HepG2 (cell line): ENCODE results near the gene ATOH7. TPM values are rescaled to one million over a fixed set of nuclear protein-coding genes. Genes with fewer than 3 reads are reported as not detected.

Experiments used
- ATAC-seq: fragments of 200-7000 bp; cut with Tn5 transposase; 3 replicates; pipeline ENCODE4 v1.9.1; 2020; ENCODE audit warnings: mild to moderate bottlenecking, moderate library complexity
- BruUV-seq: library from RNA; stranded (reverse); fragments of 400-500 nt; replicated peaks from 2 replicates; lab custom pipeline; 2021; lab: Mats Ljungman, UMichigan
- CTCF ChIA-PET: fragments of 300-600 bp; formaldehyde crosslinking; extraction: SDS; loops from one replicate; lab custom pipeline; 2021; ENCODE audit warnings: low total read pairs, inconsistent platforms, low intra/inter-chr PET ratio; lab: Yijun Ruan, JAX
- POLR2A ChIA-PET: fragments of 350-600 bp; sonication (Branson Sonifier 250); formaldehyde crosslinking; loops from one replicate; lab custom pipeline; 2020; ENCODE audit warnings: antibody characterized with exemption, inconsistent platforms; lab: Yijun Ruan, JAX
- DNase-seq: peaks from one replicate; pipeline ENCODE4 v3.0.0-alpha.2; 2015; ENCODE audit warnings: low spot score
- FAIRE-seq: peaks from 3 replicates; lab custom pipeline; 2011; peaks lifted over from hg19 to GRCh38; lab: Jason Lieb, UNC
- H2AFZ ChIP-seq: one replicate; pipeline ENCODE4 v1.6.1; 2011; ENCODE audit warnings: low read length, inconsistent platforms
- H3K27ac ChIP-seq: fragments of 300-600 bp; 3 replicates; pipeline ENCODE4 v1.8.0; 2011; ENCODE audit warnings: mixed run types, mild to moderate bottlenecking, mixed read lengths, low read length, inconsistent platforms; ENCODE audit not compliant: insufficient read depth; ENCODE audit errors: extremely low read length
- H3K27me3 ChIP-seq, 2 experiments: fragments of 200-600 bp in 1 of 2; 2 replicates in 1 of 2; 3 replicates in 1 of 2; pipeline versions ENCODE4 v1.6.0 to v1.8.0; 2011; ENCODE audit warnings: low read length in 2 of 2, mild to moderate bottlenecking in 2 of 2, moderate library complexity in 2 of 2, inconsistent platforms in 1 of 2; ENCODE audit not compliant: insufficient read depth in 2 of 2, control insufficient read depth in 1 of 2
- H3K36me3 ChIP-seq, 2 experiments: fragments of 200-600 bp in 1 of 2; replicated peaks in 1 of 2; 2 replicates in 1 of 2; 3 replicates in 1 of 2; pipeline versions ENCODE4 v1.5.1 to v1.8.0; 2011; ENCODE audit warnings: low read length in 2 of 2, inconsistent platforms in 1 of 2; ENCODE audit not compliant: insufficient read depth in 2 of 2, control insufficient read depth in 1 of 2
- H3K4me1 ChIP-seq: 2 replicates; pipeline ENCODE4 v1.5.1; 2012; ENCODE audit warnings: low read length, inconsistent platforms; ENCODE audit not compliant: insufficient read depth
- H3K4me2 ChIP-seq: 2 replicates; pipeline ENCODE4 v1.6.0; 2011; ENCODE audit warnings: low read depth, low read length, inconsistent platforms
- H3K4me3 ChIP-seq, 3 experiments: fragments of 200-600 bp in 1 of 3; sonication (generic), shearing (Covaris generic) in 1 of 3; replicated peaks in 1 of 3; 2 replicates each; pipeline ENCODE4 v1.5.1; 2011 to 2016; ENCODE audit warnings: low read length in 3 of 3, inconsistent platforms in 2 of 3, low read depth in 2 of 3, mild to moderate bottlenecking in 2 of 3, control low read depth in 1 of 3, mixed read lengths in 1 of 3; ENCODE audit not compliant: insufficient read depth in 1 of 3
- H3K79me2 ChIP-seq: one replicate; pipeline ENCODE4 v1.6.1; 2011; ENCODE audit warnings: low read length, inconsistent platforms; ENCODE audit not compliant: insufficient read depth
- H3K9ac ChIP-seq: 2 replicates; pipeline ENCODE4 v1.6.0; 2011; ENCODE audit warnings: mild to moderate bottlenecking, low read depth, low read length, inconsistent platforms; ENCODE audit not compliant: insufficient read depth
- H3K9me3 ChIP-seq: 2 replicates; pipeline ENCODE4 v1.5.1; 2012; ENCODE audit warnings: mild to moderate bottlenecking, low read length
- H4K20me1 ChIP-seq: 2 replicates; pipeline ENCODE4 v1.6.0; 2011; ENCODE audit warnings: inconsistent platforms, mild to moderate bottlenecking, low read length, moderate library complexity; ENCODE audit not compliant: insufficient read depth
- CBX5 ChIP-seq: sonication (generic); formaldehyde crosslinking; IDR thresholded peaks from 2 replicates; pipeline ENCODE4 v1.4.0; 2020; ENCODE audit warnings: missing genetic modification reagents, borderline replicate concordance
- FOXA3 ChIP-seq: IDR thresholded peaks from 2 replicates; pipeline ENCODE4 v1.6.1; 2016; ENCODE audit warnings: missing genetic modification reagents, missing compliant biosample characterization
- FOXC1 ChIP-seq: sonication (generic); formaldehyde crosslinking; IDR thresholded peaks from 2 replicates; pipeline ENCODE4 v1.8.0; 2022; ENCODE audit warnings: mild to moderate bottlenecking, missing genetic modification reagents, borderline replicate concordance
- FUBP1 ChIP-seq: sonication (generic); formaldehyde crosslinking; IDR thresholded peaks from 2 replicates; pipeline ENCODE4 v1.5.1; 2020; ENCODE audit warnings: missing genetic modification reagents, mild to moderate bottlenecking, borderline replicate concordance
- HOXA3 ChIP-seq: sonication (generic); formaldehyde crosslinking; IDR thresholded peaks from 2 replicates; pipeline ENCODE4 v1.5.0; 2020; ENCODE audit warnings: missing genetic modification reagents
- KAT8 ChIP-seq: IDR thresholded peaks from 2 replicates; pipeline ENCODE4 v1.6.1; 2016; ENCODE audit warnings: missing genetic modification reagents, missing compliant biosample characterization
- MAFK ChIP-seq, 2 experiments: IDR thresholded peaks in 1 of 2; conservative IDR thresholded peaks in 1 of 2; 2 replicates each; pipeline ENCODE4 v1.6.1; 2011; ENCODE audit warnings: improper control_type of control experiment in 2 of 2, low read length in 2 of 2
- PBX2 ChIP-seq: IDR thresholded peaks from 2 replicates; pipeline ENCODE4 v1.6.1; 2016; ENCODE audit warnings: control low read depth
- RAD21 ChIP-seq: fragments of 450-650 bp; formaldehyde crosslinking; IDR thresholded peaks from 2 replicates; pipeline ENCODE4 v1.5.0; 2020; ENCODE audit warnings: mild to moderate bottlenecking
- RAD51 ChIP-seq: fragments of 450-650 bp; IDR thresholded peaks from 2 replicates; pipeline ENCODE4 v1.6.1; 2016; ENCODE audit warnings: borderline replicate concordance
- SALL1 ChIP-seq: sonication (generic); formaldehyde crosslinking; IDR thresholded peaks from 2 replicates; pipeline ENCODE4 v1.8.0; 2022; ENCODE audit warnings: mild to moderate bottlenecking, missing genetic modification reagents
- SIX1 ChIP-seq: sonication (generic); formaldehyde crosslinking; IDR thresholded peaks from 2 replicates; pipeline ENCODE4 v1.4.0; 2020; ENCODE audit warnings: missing genetic modification reagents, borderline replicate concordance
- STAG1 ChIP-seq: sonication (generic); formaldehyde crosslinking; IDR thresholded peaks from 2 replicates; pipeline ENCODE4 v1.4.0; 2020; ENCODE audit warnings: missing genetic modification reagents
- THAP11 ChIP-seq: IDR thresholded peaks from 2 replicates; pipeline ENCODE4 v1.6.1; 2016; ENCODE audit warnings: missing biosample characterization, missing genetic modification reagents
- XRCC5 ChIP-seq: fragments of 200-400 bp; formaldehyde crosslinking; optimal IDR thresholded peaks from 2 replicates; pipeline ENCODE3; 2017; ENCODE audit warnings: mild to moderate bottlenecking, low read length
- ZC3H4 ChIP-seq: sonication (generic); formaldehyde crosslinking; IDR thresholded peaks from 2 replicates; pipeline ENCODE4 v1.4.0; 2020; ENCODE audit warnings: missing genetic modification reagents, borderline replicate concordance
- ZGPAT ChIP-seq: IDR thresholded peaks from 2 replicates; pipeline ENCODE4 v1.6.1; 2016; ENCODE audit warnings: mild to moderate bottlenecking
- ZNF292 ChIP-seq: sonication (generic); formaldehyde crosslinking; IDR thresholded peaks from 2 replicates; pipeline ENCODE4 v1.8.1; 2022; ENCODE audit warnings: mild to moderate bottlenecking, low read depth, missing genetic modification reagents, borderline replicate concordance
- ZSCAN31 ChIP-seq: sonication (generic); formaldehyde crosslinking; IDR thresholded peaks from 2 replicates; pipeline ENCODE4 v1.5.0; 2020; ENCODE audit warnings: low read depth, mild to moderate bottlenecking, missing genetic modification reagents
- WGBS: methylation state at CpG from one replicate; pipeline ENCODE4 v1.1.6; 2017; ENCODE audit warnings: low lambda C conversion rate; 5-methylcytosine and 5-hydroxymethylcytosine counted together
- in situ Hi-C: cut with HindIII; loops from 2 replicates; pipeline ENCODE4 v1.10.0; 2017; ENCODE audit warnings: low pct_unique_long_range_greater_than_20kb; ENCODE audit not compliant: extremely low pct_ligation_motif_present
- intact Hi-C: fragments of 100-400 bp; cut with micrococcal nuclease; formaldehyde crosslinking; loops from one replicate; pipeline ENCODE4 v1.10.0; 2022; ENCODE audit not compliant: unreplicated experiment
- polyA plus RNA-seq, 8 experiments: library from polyadenylated mRNA; depleted of rRNA in 3 of 8; stranded (reverse) in 7 of 8; unstranded in 1 of 8; fragments of >200 nt; fragmentation: Illumina TruSeq in 4 of 8; extraction: Trizol in 4 of 8; gene quantifications; 2 replicates each; pipeline versions ENCODE4 v1.2.1 to v1.2.3, GENCODE V29; 2011 to 2016; ENCODE audit warnings: low read depth in 4 of 8, missing spikeins in 1 of 8, mixed read lengths in 1 of 8; ENCODE audit not compliant: insufficient read depth in 1 of 8
- total RNA-seq, 5 experiments: library from RNA; depleted of rRNA; stranded (reverse); fragments of >200 nt; fragmentation: Illumina TruSeq; extraction: Trizol; gene quantifications; 2 replicates each; pipeline ENCODE4 v1.2.3, GENCODE V29; 2016; ENCODE audit warnings: low read depth in 1 of 5
- TF ChIP-seq, protein P1 (sequence below): sonication (generic); formaldehyde crosslinking; IDR thresholded peaks from 2 replicates; pipeline ENCODE4 v1.4.0; 2020; ENCODE audit warnings: missing genetic modification reagents; ENCODE audit errors: not compliant biosample characterization

ATOH7 gene
- total and polyA plus RNA-seq, 2 of the 13 experiments (the other 11 are each of a cell fraction or from before 2014, with no cell fraction given), result 0.07 to 0.11 TPM

DNA sequence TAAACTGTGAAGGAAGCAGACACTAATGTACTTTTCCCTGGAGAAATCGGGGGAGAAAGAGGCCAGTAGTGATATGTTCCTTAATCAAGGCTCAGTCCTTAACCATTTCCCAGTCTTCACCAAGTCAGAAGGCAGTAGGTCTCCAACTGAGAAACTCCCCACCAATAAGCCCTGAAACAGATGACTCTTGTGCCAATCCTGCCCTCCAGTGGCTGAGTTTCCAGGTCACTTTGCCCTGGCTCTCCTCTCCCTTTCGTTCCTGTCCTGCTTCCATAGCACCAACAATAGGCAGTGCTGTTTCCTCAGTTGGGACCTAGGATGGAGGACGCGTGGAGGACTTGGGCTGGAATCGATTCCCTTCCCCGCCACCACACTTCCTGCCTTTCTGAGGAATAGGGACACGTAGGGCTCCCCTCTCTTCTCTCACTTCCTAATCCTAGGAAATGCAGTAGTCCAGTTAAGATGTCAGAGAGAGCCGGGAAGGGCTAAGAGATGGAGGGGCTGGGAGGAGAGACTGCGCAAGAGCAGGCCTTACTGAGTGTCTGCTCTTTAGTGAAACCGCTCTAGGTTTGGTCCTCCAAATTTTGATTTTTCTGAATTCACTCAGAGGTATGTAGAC is 23.4 kb downstream of the ATOH7 start (continued):
- peak; percentile 40; the same call in 1 of the 2 replicates for TF ChIP-seq ZGPAT (CRISPR knock-in tag)
- TF ChIP-seq THAP11 (CRISPR knock-in tag), result peak; percentile 28; the same call in 1 of the 2 replicates
- TF ChIP-seq RAD21 (CRISPR knock-in tag), result peak; percentile 76
- TF ChIP-seq XRCC5, result peak; percentile 63
- no peak for TF ChIP-seq ZC3H4
- peak; percentile 54 for TF ChIP-seq SALL1 (CRISPR knock-in tag)
- 0 out of 2 replicates have a peak, but pooled peaks have one; percentile 36 for TF ChIP-seq KAT8 (CRISPR knock-in tag)
- TF ChIP-seq ZNF292 (CRISPR knock-in tag), result no peak
- peak; percentile 54; the same call in 1 of the 2 replicates for TF ChIP-seq CBX5 (CRISPR knock-in tag)
- peak; percentile 44 for TF ChIP-seq FOXA3 (CRISPR knock-in tag)
- peak; percentile 16; the same call in 1 of the 2 replicates for TF ChIP-seq HOXA3 (CRISPR knock-in tag)
- no peak for TF ChIP-seq PBX2 (CRISPR knock-in tag)

- POLR2A ChIA-PET, result no interaction called here
- no peaks in the 10 kb centered on the region for H3K36me3 ChIP-seq
- BruUV-seq, result no TSS peak
- no peak for TF ChIP-seq FUBP1
- TF ChIP-seq, protein P1, sequence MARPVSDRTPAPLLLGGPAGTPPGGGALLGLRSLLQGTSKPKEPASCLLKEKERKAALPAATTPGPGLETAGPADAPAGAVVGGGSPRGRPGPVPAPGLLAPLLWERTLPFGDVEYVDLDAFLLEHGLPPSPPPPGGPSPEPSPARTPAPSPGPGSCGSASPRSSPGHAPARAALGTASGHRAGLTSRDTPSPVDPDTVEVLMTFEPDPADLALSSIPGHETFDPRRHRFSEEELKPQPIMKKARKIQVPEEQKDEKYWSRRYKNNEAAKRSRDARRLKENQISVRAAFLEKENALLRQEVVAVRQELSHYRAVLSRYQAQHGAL (CRISPR knock-in tag), result no peak
- TF ChIP-seq FOXC1 (CRISPR knock-in tag), result no peak
- no peak for TF ChIP-seq RAD51
- no peak for TF ChIP-seq ZSCAN31
- TF ChIP-seq MAFK (conservative IDR thresholded peaks at IDR 0.05 in 1 of 2, IDR thresholded peaks at IDR 0.05 in 1 of 2; ENCODE audit: low read length in 2 of 2), result no peak
- TF ChIP-seq SIX1 (CRISPR knock-in tag), result no peak
- TF ChIP-seq STAG1 (CRISPR knock-in tag), result no peak
Measured at GRCh38 chr10:68202960-68203353, 29.0 kb downstream of the ATOH7 start.

More at GRCh38 chr10:68202960-68203353, 29.0 kb downstream of the ATOH7 start:
- CTCF ChIA-PET, result no interaction called here
- no peak overlapping the region for H3K9ac ChIP-seq
- H3K27me3 ChIP-seq, result no peaks in the 10 kb centered on the region
- intact Hi-C loops, result no loop called here
- FAIRE-seq, result no peak
- H3K4me1 ChIP-seq, result 0 out of 2 replicates have a peak, but pooled peaks cover 5% of the 10 kb centered on the region
- H2AFZ ChIP-seq, result no peak overlapping the region
- H3K27ac ChIP-seq, result no peak overlapping the region
- H3K9me3 ChIP-seq, result no peaks in the 10 kb centered on the region
- 1% methylated on average over 5 of the region's 5 CpGs for WGBS
- no peak for DNase-seq
- no peak overlapping the region for H3K4me3 ChIP-seq
- no peak overlapping the region for H3K4me2 ChIP-seq
- in situ Hi-C loops, result loop anchor here (10.0 kb wide), 1 partner anchor 118 kb away; no protein-coding TSS in a partner anchor
- no peaks in the 10 kb centered on the region for H4K20me1 ChIP-seq
- no peaks in the 10 kb centered on the region for H3K79me2 ChIP-seq
- no peak for ATAC-seq
